Caco-2 (cell line): ENCODE results near the gene HRC. TPM values are rescaled to one million over a fixed set of nuclear protein-coding genes. Genes with fewer than 3 reads are reported as not detected.

ENCODE experiments used
- Bru-seq: library from RNA; stranded (reverse); fragments of 400-500 nt; gene quantifications from one replicate; lab custom pipeline; 2021; lab: Mats Ljungman, UMichigan
- BruChase-seq, 2 experiments: library from RNA; stranded (reverse); fragments of 400-500 nt; gene quantifications; one replicate each; lab custom pipeline; 2021; lab: Mats Ljungman, UMichigan
- BruUV-seq: library from RNA; stranded (reverse); fragments of 400-500 nt; replicated peaks from 2 replicates; lab custom pipeline; 2021; lab: Mats Ljungman, UMichigan
- CTCF ChIA-PET: fragments of 300-600 bp; sonication (Branson Sonifier 250); formaldehyde crosslinking; loops from one replicate; lab custom pipeline; 2022; ENCODE audit warnings: antibody characterized with exemption; lab: Charles Lee
- POLR2A ChIA-PET: fragments of 300-600 bp; sonication (Branson Sonifier 250); formaldehyde crosslinking; loops from one replicate; lab custom pipeline; 2022; ENCODE audit warnings: antibody characterized with exemption; lab: Charles Lee
- DNase-seq, 2 experiments: peaks; one replicate each; pipeline versions ENCODE4 v3.0.0 to v3.0.0-alpha.2; 2020 to 2022
- H3K27me3 ChIP-seq: replicated peaks from 2 replicates; pipeline ENCODE4 v1.6.0; 2011; ENCODE audit warnings: low read length; ENCODE audit not compliant: control insufficient read depth, insufficient read depth
- H3K36me3 ChIP-seq: 2 replicates; pipeline ENCODE4 v1.5.1; 2011; ENCODE audit warnings: low read length; ENCODE audit not compliant: control insufficient read depth, insufficient read depth
- H3K4me1 ChIP-seq: fragments of 250-450 bp; sonication (Bioruptor Pico); 2 replicates; pipeline ENCODE4 v1.5.1; 2020; ENCODE audit warnings: mild to moderate bottlenecking
- H3K4me3 ChIP-seq: 2 replicates; pipeline ENCODE4 v1.5.1; 2011; ENCODE audit warnings: low read depth, mild to moderate bottlenecking, control low read depth, low read length
- H3K9me3 ChIP-seq: fragments of 250-450 bp; sonication (Bioruptor Pico); 2 replicates; pipeline ENCODE4 v1.5.1; 2020; ENCODE audit warnings: mild to moderate bottlenecking, moderate library complexity
- H3K27ac Mint-ChIP-seq: one replicate; pipeline ENCODE4 v1.8.0; 2022; ENCODE audit warnings: mixed read lengths; ENCODE audit not compliant: unreplicated experiment
- H3K27me3 Mint-ChIP-seq: one replicate; pipeline ENCODE4 v1.8.0; 2022; ENCODE audit warnings: mixed read lengths; ENCODE audit not compliant: insufficient read depth, unreplicated experiment
- H3K36me3 Mint-ChIP-seq: one replicate; pipeline ENCODE4 v1.8.0; 2022; ENCODE audit warnings: mild to moderate bottlenecking, mixed read lengths; ENCODE audit not compliant: insufficient read depth, unreplicated experiment
- H3K4me1 Mint-ChIP-seq: one replicate; pipeline ENCODE4 v1.8.0; 2022; ENCODE audit warnings: low read depth, mixed read lengths; ENCODE audit not compliant: unreplicated experiment
- H3K4me3 Mint-ChIP-seq: one replicate; pipeline ENCODE4 v1.8.0; 2022; ENCODE audit warnings: mild to moderate bottlenecking, moderate library complexity, mixed read lengths; ENCODE audit not compliant: unreplicated experiment
- H3K9me3 Mint-ChIP-seq: one replicate; pipeline ENCODE4 v1.8.0; 2022; ENCODE audit warnings: mixed read lengths; ENCODE audit not compliant: unreplicated experiment
- CTCF ChIP-seq, 2 experiments: fragments of 200-600 bp in 1 of 2; IDR thresholded peaks; 1 replicate in 1 of 2; 2 replicates in 1 of 2; pipeline versions ENCODE4 v1.5.1 to v1.8.0; 2011 to 2022; ENCODE audit warnings: antibody characterized with exemption in 1 of 2, control low read depth in 1 of 2, inconsistent platforms in 1 of 2, low read depth in 1 of 2, low read length in 1 of 2, mild to moderate bottlenecking in 1 of 2, moderate library complexity in 1 of 2; ENCODE audit not compliant: insufficient read depth in 1 of 2, severe bottlenecking in 1 of 2, unreplicated experiment in 1 of 2
- intact Hi-C: fragments of 100-400 bp; cut with micrococcal nuclease; formaldehyde crosslinking; loops from one replicate; pipeline ENCODE4 v1.10.0; 2022; ENCODE audit not compliant: unreplicated experiment
- long read RNA-seq: library from polyadenylated mRNA; stranded (forward); transcript quantifications from one replicate; pipeline ENCODE4 v2.0.0, GENCODE V29; 2022
- total RNA-seq: library from RNA; stranded (reverse); gene quantifications from 2 replicates; pipeline ENCODE4 v1.2.3, GENCODE V29; 2022

The HRC gene
- total RNA-seq (not detected in 2 replicates), Bru-seq, nascent RNA (percentile 17 among the genes with signal in this experiment), BruChase-seq, experiment 1, labeled RNA remaining after a 2-hour chase (not detected), BruChase-seq, experiment 2, labeled RNA remaining after a 6-hour chase (percentile 19 among the genes with signal in this experiment)
- long read RNA-seq, result 0 reads

GRCh38 chr19:49155005-49155819, at the start of gene HRC:
Gene HRC, minus strand, starts transcription at chr19:49155396. Its CDS starts 159 bp downstream, at chr19:49155237.
- no TSS peak for BruUV-seq
- intact Hi-C loops, result no loop called here
- CTCF ChIA-PET, result interaction anchor here (0.6 to 0.7 kb wide), 3 partner anchors 44 to 237 kb away, joined by 3 to 4 read pairs (median 3); no protein-coding TSS in a partner anchor

GRCh38 chr19:49201042-49201441, 45.8 kb upstream of the HRC start:
- ChIA-PET CTCF (no interaction called here), POLR2A (no interaction called here)
- no peaks in the 10 kb centered on the region for H3K36me3 ChIP-seq

More at GRCh38 chr19:49155005-49155819, at the start of gene HRC:
- POLR2A ChIA-PET, result no interaction called here
- Histone ChIP-seq H3K9me3 (no peaks in the 10 kb centered on the region), H3K36me3 (no peaks in the 10 kb centered on the region), H3K4me3 (no peak within 1 kb of the TSS), H3K27me3 (no peaks in the 10 kb centered on the region), H3K4me1 (peaks cover 15% of the 10 kb centered on the region; the same call in 1 of the 2 replicates)
- Mint-ChIP-seq H3K9me3 (peaks cover 13% of the 10 kb centered on the region), H3K4me1 (peaks cover 32% of the 10 kb centered on the region), H3K4me3 (no peak within 1 kb of the TSS), H3K36me3 (peaks cover 35% of the 10 kb centered on the region), H3K27ac (no peak within 1 kb of the TSS), H3K27me3 (peaks cover 3% of the 10 kb centered on the region)
- DNase-seq, result no peak
- no peak for TF ChIP-seq CTCF (IDR thresholded peaks at IDR 0.05; ENCODE audit: insufficient read depth in 1 of 2, low read depth in 1 of 2, low read length in 1 of 2, severe bottlenecking in 1 of 2, unreplicated experiment in 1 of 2)

More at GRCh38 chr19:49201042-49201441, 45.8 kb upstream of the HRC start:
- H3K27me3 ChIP-seq, result no peaks in the 10 kb centered on the region
- no peaks in the 10 kb centered on the region for H3K27me3 Mint-ChIP-seq
- peaks cover 22% of the 10 kb centered on the region for H3K36me3 Mint-ChIP-seq
- no peak overlapping the region for H3K4me3 ChIP-seq
- no peaks in the 10 kb centered on the region for H3K4me1 ChIP-seq
- no peaks in the 10 kb centered on the region for H3K9me3 Mint-ChIP-seq
- H3K27ac Mint-ChIP-seq, result peak overlapping the region; percentile 20
- BruUV-seq, result no TSS peak
- H3K4me1 Mint-ChIP-seq, result no peaks in the 10 kb centered on the region
- no peak for DNase-seq
- H3K4me3 Mint-ChIP-seq, result no peak overlapping the region
- intact Hi-C loops, result no loop called here
- no peaks in the 10 kb centered on the region for H3K9me3 ChIP-seq
- TF ChIP-seq CTCF (IDR thresholded peaks at IDR 0.05; ENCODE audit: insufficient read depth in 1 of 2, low read depth in 1 of 2, low read length in 1 of 2, severe bottlenecking in 1 of 2, unreplicated experiment in 1 of 2), result no peak
